IMR-90 (cell line): ENCODE data around the gene ASB14. TPM values are rescaled to one million over a fixed set of nuclear protein-coding genes. Genes with fewer than 3 reads are reported as not detected.

Experiments
- ATAC-seq: fragments of 200-7000 bp; cut with Tn5 transposase; 2 replicates; pipeline ENCODE4 v1.9.1; 2020; ENCODE audit warnings: low read depth, mild to moderate bottlenecking, moderate library complexity
- BruUV-seq: library from RNA; stranded (reverse); fragments of 400-500 nt; replicated peaks from 2 replicates; lab custom pipeline; 2021; lab: Mats Ljungman, UMichigan
- CTCF ChIA-PET: fragments of 300-600 bp; formaldehyde crosslinking; extraction: SDS; loops from one replicate; lab custom pipeline; 2021; ENCODE audit warnings: antibody characterized with exemption; lab: Yijun Ruan, JAX
- POLR2A ChIA-PET: fragments of 300-600 bp; sonication (Branson Sonifier 250); formaldehyde crosslinking; loops from one replicate; lab custom pipeline; 2022; ENCODE audit warnings: antibody characterized with exemption; ENCODE audit not compliant: unreplicated experiment; lab: Charles Lee
- DNase-seq: peaks from one replicate; pipeline ENCODE4 v3.0.0; 2013
- H2AFZ ChIP-seq: replicated peaks from 2 replicates; pipeline ENCODE3; 2013; ENCODE audit warnings: low read length, mild to moderate bottlenecking; ENCODE audit not compliant: poor library complexity
- H2AK5ac ChIP-seq: 2 replicates; pipeline ENCODE4 v1.6.1; 2013; ENCODE audit warnings: low read depth, low read length, inconsistent platforms
- H2AK9ac ChIP-seq: replicated peaks from 2 replicates; pipeline ENCODE3; 2013; ENCODE audit warnings: mild to moderate bottlenecking, low read depth, low read length, moderate library complexity; ENCODE audit not compliant: poor library complexity
- H2BK120ac ChIP-seq: 2 replicates; pipeline ENCODE4 v1.6.1; 2013; ENCODE audit warnings: low read depth, low read length, inconsistent platforms
- H2BK15ac ChIP-seq: 3 replicates; pipeline ENCODE4 v1.6.1; 2013; ENCODE audit warnings: low read depth, low read length, inconsistent platforms
- H2BK20ac ChIP-seq: 2 replicates; pipeline ENCODE4 v1.6.1; 2013; ENCODE audit warnings: low read depth, mild to moderate bottlenecking, inconsistent platforms, low read length, moderate library complexity
- H2BK5ac ChIP-seq: 2 replicates; pipeline ENCODE4 v1.6.1; 2013; ENCODE audit warnings: mild to moderate bottlenecking, low read depth, low read length, inconsistent platforms; ENCODE audit not compliant: poor library complexity, severe bottlenecking
- H3K14ac ChIP-seq: replicated peaks from 2 replicates; pipeline ENCODE4 v1.6.1; 2013; ENCODE audit warnings: low read depth, low read length, inconsistent platforms
- H3K18ac ChIP-seq: 2 replicates; pipeline ENCODE4 v1.6.1; 2013; ENCODE audit warnings: low read depth, low read length, control low read depth
- H3K23ac ChIP-seq: 2 replicates; pipeline ENCODE4 v1.6.1; 2013; ENCODE audit warnings: low read depth, low read length, inconsistent platforms
- H3K27ac ChIP-seq: 2 replicates; pipeline ENCODE4 v1.5.1; 2013; ENCODE audit warnings: mild to moderate bottlenecking, control low read depth, low read length; ENCODE audit not compliant: insufficient read depth
- H3K27me3 ChIP-seq: 2 replicates; pipeline ENCODE4 v1.6.1; 2013; ENCODE audit warnings: low read length; ENCODE audit not compliant: control insufficient read depth, insufficient read depth
- H3K36me3 ChIP-seq: 2 replicates; pipeline ENCODE4 v1.6.1; 2013; ENCODE audit warnings: low read length, mixed read lengths; ENCODE audit not compliant: control insufficient read depth, insufficient read depth
- H3K4ac ChIP-seq: 2 replicates; pipeline ENCODE4 v1.6.1; 2013; ENCODE audit warnings: low read depth, low read length, inconsistent platforms
- H3K4me1 ChIP-seq: 2 replicates; pipeline ENCODE4 v1.6.1; 2013; ENCODE audit warnings: low read length, mixed read lengths; ENCODE audit not compliant: control insufficient read depth, insufficient read depth
- H3K4me2 ChIP-seq: 2 replicates; pipeline ENCODE4 v1.6.1; 2013; ENCODE audit warnings: low read depth, mild to moderate bottlenecking, control low read depth, low read length, moderate library complexity
- H3K4me3 ChIP-seq: 2 replicates; pipeline ENCODE4 v1.5.1; 2013; ENCODE audit warnings: low read depth, mild to moderate bottlenecking, control low read depth, low read length, moderate library complexity; ENCODE audit not compliant: insufficient read depth
- H3K56ac ChIP-seq: 2 replicates; pipeline ENCODE4 v1.6.1; 2013; ENCODE audit warnings: low read length, inconsistent platforms; ENCODE audit not compliant: insufficient read depth; ENCODE audit errors: extremely low read depth
- H3K79me1 ChIP-seq, 2 experiments: 2 replicates each; pipeline ENCODE4 v1.6.1; 2013; ENCODE audit warnings: low read length in 2 of 2, inconsistent platforms in 1 of 2, low read depth in 1 of 2
- H3K9ac ChIP-seq: 2 replicates; pipeline ENCODE4 v1.6.1; 2013; ENCODE audit warnings: low read depth, low read length, control low read depth
- H3K9me1 ChIP-seq: 2 replicates; pipeline ENCODE4 v1.6.1; 2013; ENCODE audit warnings: low read length, inconsistent platforms; ENCODE audit not compliant: insufficient read depth
- H3K9me3 ChIP-seq: 2 replicates; pipeline ENCODE4 v1.6.1; 2013; ENCODE audit warnings: low read length; ENCODE audit not compliant: control insufficient read depth, insufficient read depth
- H4K20me1 ChIP-seq: 2 replicates; pipeline ENCODE4 v1.6.1; 2013; ENCODE audit warnings: low read length, inconsistent platforms; ENCODE audit not compliant: insufficient read depth
- H4K5ac ChIP-seq: 2 replicates; pipeline ENCODE4 v1.6.1; 2013; ENCODE audit warnings: mild to moderate bottlenecking, low read depth, low read length, control low read depth
- H4K8ac ChIP-seq, 2 experiments: 2 replicates each; pipeline ENCODE4 v1.6.1; 2013; ENCODE audit warnings: low read depth in 2 of 2, low read length in 2 of 2, control low read depth in 1 of 2, inconsistent platforms in 1 of 2
- H4K91ac ChIP-seq: 2 replicates; pipeline ENCODE4 v1.6.1; 2013; ENCODE audit warnings: low read depth, low read length, inconsistent platforms; ENCODE audit not compliant: insufficient read depth
- BHLHE40 ChIP-seq: fragments of 150-350 bp; IDR thresholded peaks from 2 replicates; pipeline ENCODE4 v1.6.1; 2016; ENCODE audit warnings: mild to moderate bottlenecking, low read depth, low read length
- CEBPB ChIP-seq: IDR thresholded peaks from 2 replicates; pipeline ENCODE4 v1.6.1; 2012; ENCODE audit warnings: low read depth, low read length, improper control_type of control experiment
- FOS ChIP-seq: fragments of 150-350 bp; IDR thresholded peaks from 2 replicates; pipeline ENCODE4 v1.6.1; 2016; ENCODE audit warnings: low read depth, low read length
- MAFK ChIP-seq: IDR thresholded peaks from 2 replicates; pipeline ENCODE4 v1.6.1; 2012; ENCODE audit warnings: low read depth, low read length, improper control_type of control experiment
- MAZ ChIP-seq: IDR thresholded peaks from 2 replicates; pipeline ENCODE4 v1.6.1; 2012; ENCODE audit warnings: low read depth, mild to moderate bottlenecking, low read length, improper control_type of control experiment, moderate library complexity, borderline replicate concordance
- POLR2A ChIP-seq: IDR thresholded peaks from 2 replicates; pipeline ENCODE4 v1.6.1; 2012; ENCODE audit warnings: mild to moderate bottlenecking, low read depth, low read length
- RAD21 ChIP-seq: IDR thresholded peaks from 2 replicates; pipeline ENCODE4 v1.6.1; 2012; ENCODE audit warnings: low read length, improper control_type of control experiment
- RCOR1 ChIP-seq: IDR thresholded peaks from 2 replicates; pipeline ENCODE4 v1.6.1; 2012; ENCODE audit warnings: mild to moderate bottlenecking, low read length, improper control_type of control experiment; ENCODE audit not compliant: insufficient replicate concordance
- USF2 ChIP-seq: fragments of 150-350 bp; IDR thresholded peaks from 2 replicates; pipeline ENCODE4 v1.6.1; 2017; ENCODE audit warnings: mild to moderate bottlenecking, antibody characterized with exemption, low read length, low read depth
- WGBS, 2 experiments: methylation state at CpG; one replicate each; pipeline versions ENCODE4 v1.1.5 to v1.1.7; 2013; ENCODE audit warnings: missing lambda C conversion rate in 2 of 2; ENCODE audit not compliant: insufficient read length in 1 of 2; ENCODE audit errors: extremely low coverage in 2 of 2; 5-methylcytosine and 5-hydroxymethylcytosine counted together
- dilution Hi-C: fragments of 300-500 bp; cut with HindIII; formaldehyde crosslinking; loops from one replicate; pipeline ENCODE4 v1.14.3; 2018; ENCODE audit warnings: low sequenced_read_pairs; ENCODE audit not compliant: unreplicated experiment
- in situ Hi-C: fragments of 300-500 bp; cut with MboI; formaldehyde crosslinking; loops from 3 replicates; pipeline ENCODE4 v1.14.3; 2019; ENCODE audit warnings: low sequenced_read_pairs, inconsistent platforms, mixed read lengths
- intact Hi-C: fragments of 100-400 bp; cut with micrococcal nuclease; formaldehyde crosslinking; loops from 2 replicates; pipeline ENCODE4 v1.10.0; 2022
- polyA plus RNA-seq, 3 experiments: library from polyadenylated mRNA; depleted of rRNA; stranded (reverse); fragments of >200 nt; gene quantifications; 2 replicates each; pipeline ENCODE4 v1.2.3, GENCODE V29; 2012; ENCODE audit warnings: low replicate concordance in 1 of 3
- total RNA-seq: library from RNA; depleted of rRNA; stranded (reverse); fragments of >200 nt; gene quantifications from 2 replicates; pipeline ENCODE4 v1.2.3, GENCODE V29; 2012
- TF ChIP-seq, protein P1 (sequence below): conservative IDR thresholded peaks from 2 replicates; pipeline ENCODE4 v1.5.1; 2012; ENCODE audit warnings: mild to moderate bottlenecking, low read depth, low read length, improper control_type of control experiment

The ASB14 gene
- total and polyA plus RNA-seq, 2 of the 4 experiments (the other 2 are of a cell fraction) = not detected

DNA sequence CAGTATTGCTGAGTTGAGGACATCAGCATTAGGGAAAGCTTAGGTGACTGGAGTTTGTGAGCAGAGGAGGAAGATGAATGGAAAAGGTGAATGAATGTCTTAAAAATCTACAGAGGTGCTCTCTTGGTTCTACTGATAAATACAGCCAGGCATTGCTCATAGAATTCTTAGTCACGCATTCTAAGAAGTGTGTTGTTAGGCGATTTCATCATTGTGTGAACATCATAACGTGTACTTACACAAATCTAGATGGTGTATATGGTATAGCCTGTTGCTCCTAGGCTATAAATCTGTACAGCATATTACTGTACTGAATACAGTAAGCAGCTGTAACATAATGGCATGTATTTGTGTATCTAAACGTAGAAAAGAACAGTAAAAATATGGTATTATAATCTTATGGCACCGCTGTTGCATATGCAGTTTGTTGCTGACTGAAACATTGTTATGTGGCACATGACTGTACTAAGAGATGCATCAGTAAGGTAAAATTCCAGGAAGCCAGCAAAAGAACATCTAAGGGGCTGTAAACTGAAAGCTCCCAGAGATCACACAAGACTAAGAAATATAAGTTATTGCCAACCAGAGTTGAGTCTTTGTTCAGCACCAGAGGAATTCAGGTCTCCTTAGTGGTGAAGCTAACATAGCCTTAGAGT, 42.9 kb upstream of the ASB14 start:
- Histone ChIP-seq H2BK15ac (no peak overlapping the region), H4K8ac (no peak overlapping the region), H4K5ac (no peak overlapping the region), H2BK120ac (no peak overlapping the region), H3K9ac (no peak overlapping the region), H3K23ac (no peak overlapping the region), H2AFZ (no peak overlapping the region), H3K14ac (no peak overlapping the region), H3K18ac (no peak overlapping the region), H2BK5ac (no peak overlapping the region), H2AK9ac (no peak overlapping the region), H3K4me1 (no peaks in the 10 kb centered on the region), H3K36me3 (no peaks in the 10 kb centered on the region), H3K4ac (no peak overlapping the region), H4K91ac (no peak overlapping the region), H3K9me1 (no peaks in the 10 kb centered on the region), H2BK20ac (no peak overlapping the region), H3K79me1 (no peaks in the 10 kb centered on the region), H3K9me3 (no peaks in the 10 kb centered on the region), H3K4me2 (no peak overlapping the region), H3K27ac (no peak overlapping the region), H2AK5ac (no peak overlapping the region), H4K20me1 (no peaks in the 10 kb centered on the region), H3K27me3 (no peaks in the 10 kb centered on the region), H3K4me3 (no peak overlapping the region), H3K56ac (no peak overlapping the region)
- ChIA-PET POLR2A (no interaction called here), CTCF (no interaction called here)
- DNase-seq = no peak
- ATAC-seq = no peak
- intact Hi-C loops (no loop called here), dilution Hi-C loops (no loop called here), in situ Hi-C loops (no loop called here)
- no TSS peak for BruUV-seq
- 80% methylated on average over 1 of the region's 5 CpGs; no CpG with 5 or more reads in 1 of the 2 experiments for WGBS, 2 experiments
- TF ChIP-seq USF2 = no peak
- TF ChIP-seq MAZ = no peak
- TF ChIP-seq, protein P1, sequence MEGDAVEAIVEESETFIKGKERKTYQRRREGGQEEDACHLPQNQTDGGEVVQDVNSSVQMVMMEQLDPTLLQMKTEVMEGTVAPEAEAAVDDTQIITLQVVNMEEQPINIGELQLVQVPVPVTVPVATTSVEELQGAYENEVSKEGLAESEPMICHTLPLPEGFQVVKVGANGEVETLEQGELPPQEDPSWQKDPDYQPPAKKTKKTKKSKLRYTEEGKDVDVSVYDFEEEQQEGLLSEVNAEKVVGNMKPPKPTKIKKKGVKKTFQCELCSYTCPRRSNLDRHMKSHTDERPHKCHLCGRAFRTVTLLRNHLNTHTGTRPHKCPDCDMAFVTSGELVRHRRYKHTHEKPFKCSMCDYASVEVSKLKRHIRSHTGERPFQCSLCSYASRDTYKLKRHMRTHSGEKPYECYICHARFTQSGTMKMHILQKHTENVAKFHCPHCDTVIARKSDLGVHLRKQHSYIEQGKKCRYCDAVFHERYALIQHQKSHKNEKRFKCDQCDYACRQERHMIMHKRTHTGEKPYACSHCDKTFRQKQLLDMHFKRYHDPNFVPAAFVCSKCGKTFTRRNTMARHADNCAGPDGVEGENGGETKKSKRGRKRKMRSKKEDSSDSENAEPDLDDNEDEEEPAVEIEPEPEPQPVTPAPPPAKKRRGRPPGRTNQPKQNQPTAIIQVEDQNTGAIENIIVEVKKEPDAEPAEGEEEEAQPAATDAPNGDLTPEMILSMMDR = no peak
- TF ChIP-seq RCOR1 = no peak
- TF ChIP-seq RAD21 = no peak
- TF ChIP-seq BHLHE40 = no peak
- TF ChIP-seq FOS = no peak
- no peak for TF ChIP-seq POLR2A
- TF ChIP-seq MAFK = no peak
- no peak for TF ChIP-seq CEBPB
